ENCODE results near the gene ADIPOR2.

DNA sequence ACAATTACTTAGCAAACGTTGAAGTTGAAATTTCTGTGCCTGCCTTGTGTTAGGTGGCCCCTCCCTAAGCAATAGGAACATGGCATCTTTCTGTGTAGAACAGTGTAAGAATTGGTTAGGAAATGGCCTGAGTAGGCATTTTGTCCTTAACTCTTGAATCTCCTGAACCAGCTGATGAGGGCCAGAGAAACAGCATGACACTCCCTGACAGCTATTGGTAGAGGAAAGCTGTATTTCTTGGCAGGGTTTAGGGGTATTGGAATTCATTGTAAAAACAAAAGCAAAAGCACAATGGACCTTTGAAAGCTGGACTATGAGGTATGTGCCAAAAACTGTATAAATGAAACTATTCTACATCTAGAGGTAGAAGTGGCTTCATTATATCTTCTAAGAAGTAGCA is 88.9 kb downstream of the ADIPOR2 start:
- no peak for TF ChIP-seq EZH2 (IDR thresholded peaks at IDR 0.05; ENCODE audit: low read length, unreplicated experiment)
- no peak for TF ChIP-seq CTCF (conservative IDR thresholded peaks at IDR 0.05; ENCODE audit: low read depth, low read length)

Measured in PC-3 (cell line).